H7 (cell line): Measurements from ENCODE around the gene CCDC33. TPM values are rescaled to one million over a fixed set of nuclear protein-coding genes. Genes with fewer than 3 reads are reported as not detected.

Source experiments
- DNase-seq: peaks from one replicate; pipeline ENCODE4 v3.0.0; 2012
- H3K27me3 ChIP-seq: 2 replicates; pipeline ENCODE4 v1.6.0; 2011; ENCODE audit warnings: mild to moderate bottlenecking, low read length; ENCODE audit not compliant: control insufficient read depth, insufficient read depth
- H3K36me3 ChIP-seq: replicated peaks from 2 replicates; pipeline ENCODE4 v1.5.1; 2011; ENCODE audit warnings: low read length; ENCODE audit not compliant: control insufficient read depth, insufficient read depth
- H3K4me3 ChIP-seq: 2 replicates; pipeline ENCODE4 v1.5.1; 2011; ENCODE audit warnings: low read depth, mild to moderate bottlenecking, control low read depth, low read length, moderate library complexity; ENCODE audit not compliant: insufficient read depth
- total RNA-seq: library from RNA; depleted of rRNA; stranded (reverse); fragments of >200 nt; shearing (Covaris generic); gene quantifications from 2 replicates; pipeline ENCODE4 v1.2.3, GENCODE V29; 2014

CCDC33 gene
- total RNA-seq, 1 experiment from 2014 or later, result 4.8 TPM

DNA sequence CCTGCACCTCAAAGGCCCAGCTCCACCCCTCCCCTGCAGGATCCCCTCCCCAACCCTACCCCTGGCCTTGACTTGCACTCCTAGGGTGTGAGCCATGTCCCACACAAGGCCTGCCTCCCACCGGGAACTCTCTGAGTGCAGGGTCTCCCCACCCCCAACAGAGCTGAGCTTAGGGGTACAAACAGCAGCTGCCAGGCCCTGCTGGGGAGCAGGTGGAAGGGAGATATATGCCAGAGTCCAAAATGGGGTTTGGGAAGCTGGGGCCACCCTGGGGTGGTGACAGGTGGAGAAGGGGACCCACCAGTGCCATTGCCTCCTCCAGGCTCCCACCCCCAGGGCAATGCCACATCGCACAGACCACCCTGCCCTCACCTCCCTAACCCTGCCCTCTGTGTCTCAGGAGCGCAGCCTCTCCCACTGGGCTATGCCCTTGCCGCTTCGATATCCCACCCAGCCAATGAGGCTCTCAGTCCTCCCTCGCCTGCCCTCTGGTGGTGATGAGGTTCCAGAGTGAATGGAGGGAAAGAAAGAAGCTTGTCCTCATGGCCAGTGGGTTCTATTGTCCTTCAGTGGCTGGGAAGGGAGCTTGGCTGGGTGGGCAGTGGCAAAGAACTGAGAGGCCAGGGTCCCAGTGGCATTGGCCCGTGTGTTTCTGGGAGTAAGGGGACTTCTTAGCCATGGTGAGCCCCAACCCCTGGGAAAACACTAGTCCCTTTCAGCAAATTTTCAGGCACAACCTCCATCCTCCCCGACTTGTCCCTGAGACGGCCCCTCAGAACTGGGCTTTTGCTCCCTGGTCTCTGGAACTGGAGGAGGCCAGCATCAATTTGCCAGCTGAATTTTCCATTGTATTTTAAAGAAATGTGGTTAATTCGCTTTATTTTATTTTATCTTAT, 84.5 kb downstream of the CCDC33 start:
- no peak overlapping the region for H3K4me3 ChIP-seq
- no peaks in the 10 kb centered on the region for H3K36me3 ChIP-seq
- no peaks in the 10 kb centered on the region for H3K27me3 ChIP-seq
- DNase-seq, result peak; percentile 82

DNA sequence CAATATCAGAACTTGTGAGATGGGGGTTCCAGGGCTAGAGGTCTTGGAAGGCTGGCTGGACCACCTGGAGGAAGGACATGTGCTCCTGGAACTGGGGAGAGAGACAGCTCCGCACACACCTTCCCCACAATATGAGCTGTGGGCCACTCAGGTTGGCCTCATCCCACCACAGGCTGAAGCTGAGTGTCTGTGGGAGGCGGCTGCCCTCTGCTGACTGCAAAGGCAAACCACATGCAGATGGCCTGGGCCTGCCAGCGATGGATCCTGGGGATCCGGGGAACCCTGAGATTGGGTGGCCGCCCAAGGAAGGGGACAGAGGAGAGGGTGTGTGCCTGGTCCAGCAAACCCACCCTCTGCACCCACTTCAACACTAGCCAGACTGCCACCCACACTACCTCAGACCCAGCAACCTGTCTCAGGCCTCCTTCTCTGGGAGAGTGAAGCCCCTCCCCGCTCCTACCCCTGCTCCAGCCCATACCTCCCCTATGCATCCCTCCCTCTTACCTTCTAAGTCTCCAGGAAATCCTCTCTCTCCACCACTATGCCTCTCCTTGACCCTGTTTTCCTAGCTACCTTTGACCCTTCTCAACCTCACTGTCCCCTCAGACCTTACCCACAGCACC, 86.5 kb downstream of the CCDC33 start:
- H3K36me3 ChIP-seq, result no peaks in the 10 kb centered on the region
- DNase-seq, result peak; percentile 93
- no peak overlapping the region for H3K4me3 ChIP-seq
- H3K27me3 ChIP-seq, result no peaks in the 10 kb centered on the region

DNA sequence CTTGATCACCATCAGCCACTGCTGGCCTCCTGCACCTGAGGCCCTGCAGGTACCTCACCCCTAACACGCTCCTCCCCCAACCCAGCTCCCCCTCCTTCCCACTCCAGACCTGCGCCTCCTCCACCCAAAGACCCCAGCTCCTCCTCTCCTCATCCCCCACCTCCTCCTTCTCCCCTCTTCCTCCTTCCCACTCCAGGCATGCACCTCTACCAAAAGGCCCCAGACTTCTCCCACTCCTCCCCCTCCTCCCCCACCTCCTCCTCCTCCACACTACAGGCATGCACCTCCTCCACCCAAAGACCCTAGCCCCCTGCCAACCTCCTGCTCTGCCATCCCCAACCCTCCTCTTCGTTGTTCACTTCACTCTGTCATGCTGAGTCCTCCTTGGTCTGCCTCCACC, 88.6 kb downstream of the CCDC33 start:
- no peak overlapping the region for H3K4me3 ChIP-seq
- DNase-seq, result no peak
- H3K27me3 ChIP-seq, result no peaks in the 10 kb centered on the region
- H3K36me3 ChIP-seq, result no peaks in the 10 kb centered on the region

GRCh38 chr15:74326746-74327145, 90.6 kb downstream of the CCDC33 start:
- H3K36me3 ChIP-seq, result no peaks in the 10 kb centered on the region
- no peak overlapping the region for H3K4me3 ChIP-seq
- no peak for DNase-seq
- no peaks in the 10 kb centered on the region; the same call in 1 of the 2 replicates for H3K27me3 ChIP-seq

DNA sequence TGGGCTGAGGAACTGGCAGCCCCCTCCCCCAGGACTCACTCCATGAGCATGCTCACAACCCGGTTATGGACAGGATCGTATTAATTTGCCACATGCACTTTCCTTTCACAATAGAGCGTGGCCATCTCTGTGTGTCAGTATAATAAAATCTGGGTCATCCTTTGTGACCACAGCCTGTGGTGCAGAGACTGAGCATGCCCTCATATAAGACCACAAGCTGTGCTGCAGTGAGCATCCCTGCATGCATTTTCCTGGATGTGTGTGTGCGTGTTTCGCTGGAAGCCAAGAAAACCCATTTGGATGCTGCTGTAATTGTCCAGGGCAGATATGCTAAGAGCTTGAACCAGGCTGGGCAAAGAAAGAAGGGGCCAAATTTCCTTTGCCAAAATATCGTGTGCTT, 91.6 kb downstream of the CCDC33 start:
- no peaks in the 10 kb centered on the region; the same call in 1 of the 2 replicates for H3K27me3 ChIP-seq
- DNase-seq, result no peak
- no peaks in the 10 kb centered on the region for H3K36me3 ChIP-seq
- H3K4me3 ChIP-seq, result no peak overlapping the region

- Histone ChIP-seq H3K27me3 (no peaks in the 10 kb centered on the region; the same call in 1 of the 2 replicates), H3K36me3 (no peaks in the 10 kb centered on the region), H3K4me3 (no peak overlapping the region)
- DNase-seq, result no peak
These were observed 92.4 kb downstream of the CCDC33 start for GRCh38 chr15:74328331-74329056.

DNA sequence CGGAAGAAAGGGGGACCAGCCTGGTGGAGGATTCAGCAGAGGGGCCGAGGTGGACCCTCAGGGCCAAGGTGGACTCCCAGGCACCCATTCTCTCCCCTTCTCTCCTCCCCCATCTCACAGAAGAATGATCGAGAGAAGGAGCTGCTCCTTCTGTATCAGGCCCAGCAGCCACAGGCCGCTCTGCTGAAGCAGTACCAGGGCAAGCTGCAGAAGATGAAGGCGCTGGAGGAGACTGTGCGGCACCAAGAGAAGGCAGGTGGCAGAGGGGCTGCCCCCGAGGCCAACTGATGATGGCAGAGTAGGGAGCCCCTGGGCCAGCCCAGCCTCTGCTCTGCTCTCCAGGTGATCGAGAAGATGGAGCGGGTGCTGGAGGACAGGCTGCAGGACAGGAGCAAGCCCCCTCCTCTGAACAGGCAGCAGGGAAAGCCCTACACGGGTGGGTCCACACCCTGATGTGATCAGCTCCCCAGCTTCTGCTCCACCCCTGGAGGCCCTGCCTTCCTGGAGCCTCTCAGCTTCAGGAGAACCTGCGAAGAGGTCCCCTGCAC, 94.8 kb downstream of the CCDC33 start:
- Histone ChIP-seq H3K4me3 (no peak overlapping the region), H3K36me3 (no peaks in the 10 kb centered on the region), H3K27me3 (no peaks in the 10 kb centered on the region; the same call in 1 of the 2 replicates)
- no peak for DNase-seq

DNA sequence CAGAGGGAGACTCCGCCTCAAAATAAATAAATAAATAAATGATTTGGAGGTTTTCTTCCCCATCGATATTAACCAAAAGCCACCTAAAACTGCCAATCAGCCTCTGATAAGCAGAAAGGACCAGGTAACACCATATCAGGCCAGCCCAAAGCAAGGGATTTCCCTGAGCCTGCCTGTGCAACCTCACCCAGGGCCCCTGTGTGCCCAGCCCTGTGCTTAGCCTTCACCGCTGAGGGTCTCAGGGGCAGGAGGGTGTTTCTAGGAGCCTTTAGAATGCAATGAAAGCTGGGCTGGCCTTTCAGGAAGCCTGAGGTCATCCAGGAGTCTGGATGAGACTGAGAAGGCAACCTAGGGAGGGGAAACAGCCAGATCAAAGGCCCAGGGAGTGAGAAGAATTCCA, 95.9 kb downstream of the CCDC33 start:
- H3K4me3 ChIP-seq, result no peak overlapping the region
- no peak for DNase-seq
- no peaks in the 10 kb centered on the region; the same call in 1 of the 2 replicates for H3K27me3 ChIP-seq
- H3K36me3 ChIP-seq, result no peaks in the 10 kb centered on the region

DNA sequence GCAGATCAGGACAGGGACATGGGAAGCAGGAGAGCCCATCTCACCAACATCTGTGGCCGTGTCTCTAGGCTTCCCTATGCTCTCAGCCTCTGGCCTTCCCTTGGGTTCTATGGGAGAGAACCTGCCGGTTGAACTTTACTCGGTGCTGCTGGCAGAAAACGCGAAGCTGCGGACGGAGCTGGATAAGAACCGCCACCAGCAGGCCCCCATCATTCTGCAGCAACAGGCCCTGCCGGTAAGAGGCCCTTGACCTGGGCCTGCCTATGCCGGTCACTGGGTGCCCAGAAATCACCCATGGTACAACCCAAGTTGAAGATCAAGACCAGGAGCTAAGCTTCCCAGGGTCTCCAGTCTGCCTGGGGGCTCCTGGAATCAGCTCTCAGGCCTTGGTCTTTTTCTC, 96.5 kb downstream of the CCDC33 start:
- H3K27me3 ChIP-seq, result no peaks in the 10 kb centered on the region; the same call in 1 of the 2 replicates
- no peaks in the 10 kb centered on the region for H3K36me3 ChIP-seq
- DNase-seq, result no peak
- H3K4me3 ChIP-seq, result no peak overlapping the region

DNA sequence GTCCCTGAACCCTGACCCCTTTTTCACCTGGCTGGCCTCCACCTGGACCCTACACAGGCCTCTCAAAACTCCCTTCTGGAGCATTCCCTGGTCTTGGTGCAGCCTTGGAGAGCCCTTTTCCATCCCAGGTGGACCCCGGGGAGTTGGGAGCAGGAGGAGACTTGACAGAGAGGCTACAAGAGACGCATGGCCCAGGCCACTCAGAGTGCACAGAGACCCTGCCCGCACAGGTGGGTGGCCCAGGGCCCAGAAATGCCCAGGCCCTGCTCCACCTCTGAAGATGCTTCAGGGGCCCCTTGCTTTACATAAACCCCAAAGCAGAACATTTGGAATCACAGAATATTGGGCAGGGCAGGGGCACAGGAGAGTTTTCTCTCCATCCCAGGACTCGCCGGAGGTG, 97.0 kb downstream of the CCDC33 start:
- no peak for DNase-seq
- H3K27me3 ChIP-seq, result no peaks in the 10 kb centered on the region; the same call in 1 of the 2 replicates
- no peaks in the 10 kb centered on the region for H3K36me3 ChIP-seq
- no peak overlapping the region for H3K4me3 ChIP-seq

DNA sequence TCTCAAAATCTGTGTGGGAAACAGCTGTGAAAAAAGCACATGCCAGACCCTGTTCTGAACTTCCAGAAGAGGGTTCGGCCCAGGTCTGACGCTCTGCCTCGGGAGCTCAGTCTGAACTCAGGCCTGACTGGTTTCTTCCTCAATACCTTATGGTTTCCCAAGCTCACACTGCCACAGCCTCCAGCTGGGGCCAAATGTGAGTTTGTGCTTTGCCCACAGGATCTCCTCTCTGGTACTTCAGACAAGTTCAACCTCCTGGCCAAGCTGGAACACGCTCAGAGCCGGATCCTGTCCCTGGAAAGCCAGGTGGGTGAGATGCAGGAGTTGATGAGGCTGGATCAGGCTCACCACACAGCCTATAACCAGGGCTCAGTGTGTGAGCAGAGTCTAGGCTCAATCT, 97.5 kb downstream of the CCDC33 start:
- Histone ChIP-seq H3K4me3 (no peak overlapping the region), H3K36me3 (no peaks in the 10 kb centered on the region), H3K27me3 (no peaks in the 10 kb centered on the region; the same call in 1 of the 2 replicates)
- no peak for DNase-seq

DNA sequence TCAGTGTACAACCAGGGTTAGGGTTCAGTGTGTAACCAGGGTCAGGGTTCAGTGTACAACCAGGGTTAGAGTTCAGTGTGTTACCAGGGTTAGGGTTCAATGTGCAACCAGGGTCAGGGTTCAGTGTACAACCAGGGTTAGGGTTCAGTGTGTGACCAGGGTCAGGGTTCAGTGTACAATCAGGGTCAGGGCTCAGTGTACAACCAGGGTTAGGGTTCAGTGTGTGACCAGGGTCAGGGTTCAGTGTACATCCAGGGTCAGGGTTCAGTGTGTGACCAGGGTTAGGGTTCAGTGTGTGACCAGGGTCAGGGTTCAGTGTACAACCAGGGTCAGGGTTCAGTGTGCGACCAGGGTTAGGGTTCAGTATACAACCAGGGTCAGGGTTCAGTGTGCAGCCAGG, 98.0 kb downstream of the CCDC33 start:
- Histone ChIP-seq H3K27me3 (no peaks in the 10 kb centered on the region; the same call in 1 of the 2 replicates), H3K4me3 (no peak overlapping the region), H3K36me3 (no peaks in the 10 kb centered on the region)
- no peak for DNase-seq

GRCh38 chr15:74335396-74335795, 99.3 kb downstream of the CCDC33 start:
- H3K27me3 ChIP-seq, result no peaks in the 10 kb centered on the region; the same call in 1 of the 2 replicates
- H3K36me3 ChIP-seq, result no peaks in the 10 kb centered on the region
- no peak overlapping the region for H3K4me3 ChIP-seq
- DNase-seq, result no peak
